Measurements from ENCODE around the gene TATDN2. TPM values are rescaled to one million over a fixed set of nuclear protein-coding genes. Genes with fewer than 3 reads are reported as not detected.

TATDN2 gene
- total and polyA plus RNA-seq, 2 donors from 2014 or later: 15.5 to 31.8 TPM

DNA sequence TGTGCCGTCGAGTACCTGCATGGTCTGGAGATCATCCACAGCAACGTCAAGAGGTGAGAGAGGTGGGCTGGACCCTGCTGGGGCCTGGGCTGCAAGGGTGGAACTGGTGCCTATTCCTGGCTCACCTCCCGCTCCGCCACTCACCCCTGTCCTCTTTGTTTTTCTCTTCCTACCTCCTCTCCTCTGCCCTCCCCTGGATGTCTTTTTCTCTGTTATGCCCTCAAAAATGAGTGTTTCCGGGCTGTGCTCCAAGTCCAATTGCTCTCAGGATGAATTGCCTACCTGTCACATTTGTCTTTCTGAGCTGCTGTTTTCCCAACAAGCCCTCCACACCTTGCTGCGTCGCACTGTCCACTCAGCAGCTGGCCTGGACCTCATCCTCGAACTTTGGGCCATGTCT is 28.5 kb upstream of the TATDN2 start:
- Histone ChIP-seq H3K4me1 (ENCODE audit: control insufficient read depth in 2 of 3, insufficient read depth in 2 of 3, low read depth in 1 of 3, low read length in 3 of 3) (peaks cover 0 to under 1% (median 0%) of the 10 kb centered on the region in 3 donors), H3K36me3 (ENCODE audit: control insufficient read depth in 2 of 3, insufficient read depth in 3 of 3, low read length in 3 of 3) (peaks cover 0 to 3% (median 0%) of the 10 kb centered on the region in 3 donors), H3K4me3 (ENCODE audit: low read length in 3 of 3) (no peak overlapping the region), H3K27ac (ENCODE audit: low read depth in 2 of 2, low read length in 2 of 2) (no peak overlapping the region), H3K27me3 (ENCODE audit: control insufficient read depth, insufficient read depth, low read length) (no peaks in the 10 kb centered on the region), H3K9me3 (ENCODE audit: control insufficient read depth in 2 of 3, insufficient read depth in 1 of 3, low read length in 3 of 3) (no peaks in the 10 kb centered on the region), H3K9ac (ENCODE audit: low read length in 3 of 3) (no peak overlapping the region)
- intact Hi-C loops (cut with DNase I): no loop called here
- no peak for DNase-seq
- FAIRE-seq: no peak
- no peak for TF ChIP-seq CTCF (IDR thresholded peaks at IDR 0.05; ENCODE audit: borderline replicate concordance, extremely low read depth, insufficient read depth)

DNA sequence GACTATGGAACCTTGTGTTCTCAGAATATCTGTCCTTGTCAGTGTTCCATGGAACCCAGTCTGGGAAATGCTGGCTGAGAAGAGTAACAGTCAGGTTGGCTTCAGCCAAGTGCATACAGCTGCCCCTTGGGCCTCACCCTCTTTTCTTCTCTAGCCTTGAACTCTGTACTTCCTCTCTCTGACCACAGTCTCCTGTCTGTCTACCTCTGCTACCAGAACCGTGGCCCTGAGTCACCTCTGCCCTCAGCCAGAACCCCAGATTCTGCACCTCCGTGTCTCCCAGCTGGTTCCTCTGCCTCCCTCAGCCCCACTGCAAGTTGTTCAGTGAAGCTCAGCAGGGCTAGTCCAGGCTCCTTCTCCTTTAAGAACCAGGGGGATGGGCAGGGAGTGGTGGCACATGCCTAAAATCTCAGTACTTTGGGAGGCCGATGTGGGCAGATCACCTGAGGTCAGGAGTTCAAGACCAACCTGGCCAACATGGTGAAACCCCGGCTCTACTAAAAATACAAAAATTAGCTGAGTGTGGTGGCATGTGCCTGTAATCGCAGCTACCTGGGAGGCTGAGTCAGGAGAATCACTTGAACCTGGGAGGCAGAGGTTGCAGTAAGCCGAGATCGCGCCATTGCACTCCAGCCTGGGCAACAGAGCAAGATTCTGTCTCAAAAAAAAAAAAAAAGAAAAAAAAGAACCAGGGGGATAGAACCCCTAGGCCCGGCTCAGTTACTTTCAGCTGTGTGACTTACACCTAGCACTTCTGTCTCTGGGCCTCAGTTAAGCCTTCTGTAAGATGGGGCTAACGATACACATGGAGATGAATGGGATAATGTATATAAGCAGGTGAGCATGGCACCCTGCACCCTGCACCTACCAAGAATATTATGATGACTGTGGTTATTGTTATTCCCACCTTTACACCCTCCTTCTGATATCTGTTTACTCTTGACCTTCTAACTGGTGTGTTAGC is 24.3 kb upstream of the TATDN2 start:
- no peak for FAIRE-seq
- Histone ChIP-seq H3K9me3 (ENCODE audit: control insufficient read depth in 2 of 3, insufficient read depth in 1 of 3, low read length in 3 of 3) (no peaks in the 10 kb centered on the region), H3K9ac (ENCODE audit: low read length in 3 of 3) (no peak overlapping the region), H3K27ac (ENCODE audit: low read depth in 2 of 2, low read length in 2 of 2) (no peak overlapping the region), H3K4me1 (ENCODE audit: control insufficient read depth in 2 of 3, insufficient read depth in 2 of 3, low read depth in 1 of 3, low read length in 3 of 3) (peaks cover 0 to 8% (median 0%) of the 10 kb centered on the region in 3 donors), H3K27me3 (ENCODE audit: control insufficient read depth, insufficient read depth, low read length) (no peaks in the 10 kb centered on the region), H3K4me3 (ENCODE audit: low read length in 3 of 3) (no peak overlapping the region), H3K36me3 (ENCODE audit: control insufficient read depth in 2 of 3, insufficient read depth in 3 of 3, low read length in 3 of 3) (peaks cover 0 to 3% (median 0%) of the 10 kb centered on the region in 3 donors)
- no peak for TF ChIP-seq CTCF (IDR thresholded peaks at IDR 0.05; ENCODE audit: borderline replicate concordance, extremely low read depth, insufficient read depth)
- intact Hi-C loops (cut with DNase I): no loop called here
- no peak for DNase-seq

GRCh38 chr3:10224794-10225665 is 23.2 kb upstream of the TATDN2 start:
- Histone ChIP-seq H3K4me1 (ENCODE audit: control insufficient read depth in 2 of 3, insufficient read depth in 2 of 3, low read depth in 1 of 3, low read length in 3 of 3) (peaks cover 0 to 8% (median 0%) of the 10 kb centered on the region in 3 donors), H3K9me3 (ENCODE audit: control insufficient read depth in 2 of 3, insufficient read depth in 1 of 3, low read length in 3 of 3) (no peaks in the 10 kb centered on the region), H3K27me3 (ENCODE audit: control insufficient read depth, insufficient read depth, low read length) (no peaks in the 10 kb centered on the region), H3K27ac (ENCODE audit: low read depth in 2 of 2, low read length in 2 of 2) (no peak overlapping the region), H3K36me3 (ENCODE audit: control insufficient read depth in 2 of 3, insufficient read depth in 3 of 3, low read length in 3 of 3) (peaks cover 0 to 3% (median 0%) of the 10 kb centered on the region in 3 donors), H3K9ac (ENCODE audit: low read length in 3 of 3) (no peak overlapping the region), H3K4me3 (ENCODE audit: low read length in 3 of 3) (no peak overlapping the region)
- peak; percentile 91 for TF ChIP-seq CTCF (IDR thresholded peaks at IDR 0.05; ENCODE audit: borderline replicate concordance, extremely low read depth, insufficient read depth)
- FAIRE-seq (no peak), DNase-seq (peak in 4 of 5 donors; percentile 45 to 80 (median 63))
- intact Hi-C loops (cut with DNase I): no loop called here

Data from kidney (tissue), 14 donors.